ENCODE measurements around the gene MAN1C1. TPM values are rescaled to one million over a fixed set of nuclear protein-coding genes. Genes with fewer than 3 reads are reported as not detected.

MAN1C1 gene
- total and polyA plus RNA-seq, 9 of the 15 experiments (the other 6 are each of a cell fraction or from before 2014, with no cell fraction given), result 0.04 to 0.44 (median 0.10) TPM; not detected in 3

DNA sequence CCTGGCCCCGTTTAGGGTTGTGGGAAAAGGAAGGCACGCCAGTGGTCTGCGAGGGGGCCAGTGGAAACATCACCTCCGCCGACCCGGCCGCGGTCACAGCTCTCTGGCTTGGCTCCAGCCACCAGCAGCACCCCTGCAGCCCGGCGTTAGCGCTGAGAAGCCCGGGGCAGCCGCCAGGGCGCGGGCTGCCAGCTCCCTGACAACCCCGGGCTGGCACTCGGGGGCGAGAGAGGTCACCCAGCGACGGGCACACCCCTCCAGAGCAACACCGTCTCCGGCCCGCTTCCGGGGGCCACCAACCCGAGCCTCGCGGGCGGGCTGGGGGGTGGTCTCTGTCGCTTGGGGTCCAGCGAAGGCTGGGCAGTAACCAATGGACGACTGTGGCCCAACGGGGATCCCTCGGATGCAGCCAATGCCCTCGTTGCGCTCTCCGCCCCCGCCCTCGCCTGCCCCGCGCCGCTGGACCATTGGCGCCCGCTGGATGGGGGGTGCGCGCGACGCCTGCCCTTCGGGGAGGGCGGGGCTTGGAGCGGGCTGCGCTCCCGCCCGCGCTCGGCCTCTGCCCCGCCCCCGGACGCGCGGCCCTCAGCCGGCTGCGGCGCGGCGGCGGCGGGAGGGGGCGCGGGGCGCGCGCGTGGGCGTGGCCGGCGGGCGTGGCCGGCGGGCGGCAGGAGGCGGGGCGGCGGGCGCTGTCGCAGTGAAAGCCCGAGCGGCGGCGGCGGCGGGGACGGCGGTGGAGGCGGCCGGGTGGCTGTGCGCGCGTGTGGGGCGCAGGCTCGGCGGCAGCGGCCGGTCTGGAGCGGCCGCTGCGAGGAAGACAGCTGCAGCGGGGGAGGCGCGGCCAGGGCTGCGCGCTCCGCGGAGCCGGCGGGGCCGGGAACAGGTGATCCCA lies at the start of gene MAN1C1 (continued):
- TF ChIP-seq, protein P1, sequence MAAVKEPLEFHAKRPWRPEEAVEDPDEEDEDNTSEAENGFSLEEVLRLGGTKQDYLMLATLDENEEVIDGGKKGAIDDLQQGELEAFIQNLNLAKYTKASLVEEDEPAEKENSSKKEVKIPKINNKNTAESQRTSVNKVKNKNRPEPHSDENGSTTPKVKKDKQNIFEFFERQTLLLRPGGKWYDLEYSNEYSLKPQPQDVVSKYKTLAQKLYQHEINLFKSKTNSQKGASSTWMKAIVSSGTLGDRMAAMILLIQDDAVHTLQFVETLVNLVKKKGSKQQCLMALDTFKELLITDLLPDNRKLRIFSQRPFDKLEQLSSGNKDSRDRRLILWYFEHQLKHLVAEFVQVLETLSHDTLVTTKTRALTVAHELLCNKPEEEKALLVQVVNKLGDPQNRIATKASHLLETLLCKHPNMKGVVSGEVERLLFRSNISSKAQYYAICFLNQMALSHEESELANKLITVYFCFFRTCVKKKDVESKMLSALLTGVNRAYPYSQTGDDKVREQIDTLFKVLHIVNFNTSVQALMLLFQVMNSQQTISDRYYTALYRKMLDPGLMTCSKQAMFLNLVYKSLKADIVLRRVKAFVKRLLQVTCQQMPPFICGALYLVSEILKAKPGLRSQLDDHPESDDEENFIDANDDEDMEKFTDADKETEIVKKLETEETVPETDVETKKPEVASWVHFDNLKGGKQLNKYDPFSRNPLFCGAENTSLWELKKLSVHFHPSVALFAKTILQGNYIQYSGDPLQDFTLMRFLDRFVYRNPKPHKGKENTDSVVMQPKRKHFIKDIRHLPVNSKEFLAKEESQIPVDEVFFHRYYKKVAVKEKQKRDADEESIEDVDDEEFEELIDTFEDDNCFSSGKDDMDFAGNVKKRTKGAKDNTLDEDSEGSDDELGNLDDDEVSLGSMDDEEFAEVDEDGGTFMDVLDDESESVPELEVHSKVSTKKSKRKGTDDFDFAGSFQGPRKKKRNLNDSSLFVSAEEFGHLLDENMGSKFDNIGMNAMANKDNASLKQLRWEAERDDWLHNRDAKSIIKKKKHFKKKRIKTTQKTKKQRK (IDR thresholded peaks at IDR 0.05; ENCODE audit: borderline replicate concordance, low read depth, low read length), result no peak
- 0 out of 4 replicates have a peak, but pooled peaks of 1 of the 2 experiments have one; percentile 35 for TF ChIP-seq NONO (IDR thresholded peaks at IDR 0.05; ENCODE audit: low read depth in 2 of 2, low read length in 1 of 2)
- TF ChIP-seq, protein P2, sequence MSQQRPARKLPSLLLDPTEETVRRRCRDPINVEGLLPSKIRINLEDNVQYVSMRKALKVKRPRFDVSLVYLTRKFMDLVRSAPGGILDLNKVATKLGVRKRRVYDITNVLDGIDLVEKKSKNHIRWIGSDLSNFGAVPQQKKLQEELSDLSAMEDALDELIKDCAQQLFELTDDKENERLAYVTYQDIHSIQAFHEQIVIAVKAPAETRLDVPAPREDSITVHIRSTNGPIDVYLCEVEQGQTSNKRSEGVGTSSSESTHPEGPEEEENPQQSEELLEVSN (IDR thresholded peaks at IDR 0.05; ENCODE audit: borderline replicate concordance in 1 of 2, extremely low read depth in 1 of 2, insufficient read depth in 1 of 2, insufficient read length in 1 of 2, low read depth in 1 of 2, low read length in 1 of 2, poor library complexity in 1 of 2, severe bottlenecking in 1 of 2), result peak; percentile 34 to 65
- TF ChIP-seq ELF4 (CRISPR knock-in tag; IDR thresholded peaks at IDR 0.05), result no peak
- TF ChIP-seq, protein P3, sequence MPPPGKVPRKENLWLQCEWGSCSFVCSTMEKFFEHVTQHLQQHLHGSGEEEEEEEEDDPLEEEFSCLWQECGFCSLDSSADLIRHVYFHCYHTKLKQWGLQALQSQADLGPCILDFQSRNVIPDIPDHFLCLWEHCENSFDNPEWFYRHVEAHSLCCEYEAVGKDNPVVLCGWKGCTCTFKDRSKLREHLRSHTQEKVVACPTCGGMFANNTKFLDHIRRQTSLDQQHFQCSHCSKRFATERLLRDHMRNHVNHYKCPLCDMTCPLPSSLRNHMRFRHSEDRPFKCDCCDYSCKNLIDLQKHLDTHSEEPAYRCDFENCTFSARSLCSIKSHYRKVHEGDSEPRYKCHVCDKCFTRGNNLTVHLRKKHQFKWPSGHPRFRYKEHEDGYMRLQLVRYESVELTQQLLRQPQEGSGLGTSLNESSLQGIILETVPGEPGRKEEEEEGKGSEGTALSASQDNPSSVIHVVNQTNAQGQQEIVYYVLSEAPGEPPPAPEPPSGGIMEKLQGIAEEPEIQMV (tag; conservative IDR thresholded peaks at IDR 0.05; ENCODE audit: low read depth), result no peak
- no peak for TF ChIP-seq TCF7 (IDR thresholded peaks at IDR 0.05; ENCODE audit: borderline replicate concordance)
- no peak for TF ChIP-seq ZEB2 (IDR thresholded peaks at IDR 0.05)
- TF ChIP-seq CHD2 (IDR thresholded peaks at IDR 0.05; ENCODE audit: low read depth, low read length), result no peak
- TF ChIP-seq ZBED1 (IDR thresholded peaks at IDR 0.05), result no peak
- TF ChIP-seq, protein P4, sequence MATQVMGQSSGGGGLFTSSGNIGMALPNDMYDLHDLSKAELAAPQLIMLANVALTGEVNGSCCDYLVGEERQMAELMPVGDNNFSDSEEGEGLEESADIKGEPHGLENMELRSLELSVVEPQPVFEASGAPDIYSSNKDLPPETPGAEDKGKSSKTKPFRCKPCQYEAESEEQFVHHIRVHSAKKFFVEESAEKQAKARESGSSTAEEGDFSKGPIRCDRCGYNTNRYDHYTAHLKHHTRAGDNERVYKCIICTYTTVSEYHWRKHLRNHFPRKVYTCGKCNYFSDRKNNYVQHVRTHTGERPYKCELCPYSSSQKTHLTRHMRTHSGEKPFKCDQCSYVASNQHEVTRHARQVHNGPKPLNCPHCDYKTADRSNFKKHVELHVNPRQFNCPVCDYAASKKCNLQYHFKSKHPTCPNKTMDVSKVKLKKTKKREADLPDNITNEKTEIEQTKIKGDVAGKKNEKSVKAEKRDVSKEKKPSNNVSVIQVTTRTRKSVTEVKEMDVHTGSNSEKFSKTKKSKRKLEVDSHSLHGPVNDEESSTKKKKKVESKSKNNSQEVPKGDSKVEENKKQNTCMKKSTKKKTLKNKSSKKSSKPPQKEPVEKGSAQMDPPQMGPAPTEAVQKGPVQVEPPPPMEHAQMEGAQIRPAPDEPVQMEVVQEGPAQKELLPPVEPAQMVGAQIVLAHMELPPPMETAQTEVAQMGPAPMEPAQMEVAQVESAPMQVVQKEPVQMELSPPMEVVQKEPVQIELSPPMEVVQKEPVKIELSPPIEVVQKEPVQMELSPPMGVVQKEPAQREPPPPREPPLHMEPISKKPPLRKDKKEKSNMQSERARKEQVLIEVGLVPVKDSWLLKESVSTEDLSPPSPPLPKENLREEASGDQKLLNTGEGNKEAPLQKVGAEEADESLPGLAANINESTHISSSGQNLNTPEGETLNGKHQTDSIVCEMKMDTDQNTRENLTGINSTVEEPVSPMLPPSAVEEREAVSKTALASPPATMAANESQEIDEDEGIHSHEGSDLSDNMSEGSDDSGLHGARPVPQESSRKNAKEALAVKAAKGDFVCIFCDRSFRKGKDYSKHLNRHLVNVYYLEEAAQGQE (IDR thresholded peaks at IDR 0.05; ENCODE audit: borderline replicate concordance), result peak; percentile 71
- TF ChIP-seq, protein P4 (CRISPR knock-in tag; IDR thresholded peaks at IDR 0.05; ENCODE audit: low read depth), result peak; percentile 52; the same call in 1 of the 2 replicates
- TF ChIP-seq RBFOX2 (IDR thresholded peaks at IDR 0.05; ENCODE audit: low read depth, low read length), result 0 out of 2 replicates have a peak, but pooled peaks have one; percentile 21
